NCI-H526 (cell line): ENCODE results near the gene CPS1.
A peak's percentile ranks its signal among the peaks of the same experiment; 100 is the strongest.

Source experiments
- DNase-seq, 2 experiments: peaks; one replicate each; lab custom pipeline; 2025; lab: John Stamatoyannopoulos, UW

The CPS1 gene

GRCh38 chr2:210546424-210547208, 9.8 kb upstream of the CPS1 start:
- no peak for DNase-seq

- DNase-seq = no peak
Measured at GRCh38 chr2:210548031-210548430, 8.4 kb upstream of the CPS1 start.

GRCh38 chr2:210548878-210549384, 7.5 kb upstream of the CPS1 start:
- no peak for DNase-seq

- DNase-seq = no peak
Measured at GRCh38 chr2:210551001-210551400, 5.4 kb upstream of the CPS1 start.

- DNase-seq = no peak
Measured at GRCh38 chr2:210553373-210553772, 3.0 kb upstream of the CPS1 start.

GRCh38 chr2:210555555-210555954, 844 bp upstream of the CPS1 start:
- DNase-seq = no peak

GRCh38 chr2:210557721-210558120, 1.3 kb downstream of the CPS1 start:
- DNase-seq = peak; percentile 51 to 55

GRCh38 chr2:210558708-210559107, 2.3 kb downstream of the CPS1 start:
- DNase-seq = no peak

- DNase-seq = no peak
Measured at GRCh38 chr2:210559182-210559581, 2.8 kb downstream of the CPS1 start.

GRCh38 chr2:210561475-210561874, 5.1 kb downstream of the CPS1 start:
- DNase-seq = no peak

- no peak for DNase-seq
Measured at GRCh38 chr2:210562091-210562490, 5.7 kb downstream of the CPS1 start.

- no peak for DNase-seq
Measured at GRCh38 chr2:210562502-210563080, 6.2 kb downstream of the CPS1 start.

- no peak for DNase-seq
Measured at GRCh38 chr2:210567279-210567678, 10.9 kb downstream of the CPS1 start.

- no peak for DNase-seq
Measured at GRCh38 chr2:210568108-210568507, 11.7 kb downstream of the CPS1 start.

GRCh38 chr2:210577263-210578071, 21.1 kb downstream of the CPS1 start:
- peak in 1 of 2 experiments; percentile 51 for DNase-seq

- no peak for DNase-seq
Measured at GRCh38 chr2:210584834-210585233, 28.4 kb downstream of the CPS1 start.

GRCh38 chr2:210586381-210586780, 30.0 kb downstream of the CPS1 start:
- DNase-seq = no peak

GRCh38 chr2:210591663-210592062, 35.3 kb downstream of the CPS1 start:
- DNase-seq = peak in 1 of 2 experiments; percentile 2

- no peak for DNase-seq
Measured at GRCh38 chr2:210592726-210593125, 36.3 kb downstream of the CPS1 start.

GRCh38 chr2:210593166-210593565, 36.8 kb downstream of the CPS1 start:
- peak; percentile 5 to 11 for DNase-seq

- no peak for DNase-seq
Measured at GRCh38 chr2:210598219-210598618, 41.8 kb downstream of the CPS1 start.

- no peak for DNase-seq
Measured at GRCh38 chr2:210599476-210599875, 43.1 kb downstream of the CPS1 start.

- DNase-seq = no peak
Measured at GRCh38 chr2:210604666-210605065, 48.3 kb downstream of the CPS1 start.
